DOHH2 (cell line): ENCODE measurements around the gene RNF11.

Experiments
- H3F3A ChIP-seq: fragments of 200-600 bp; sonication (generic), shearing (Covaris generic); 2 replicates; pipeline ENCODE4 v1.6.0; 2016; ENCODE audit warnings: antibody characterized with exemption, mild to moderate bottlenecking; ENCODE audit not compliant: control insufficient read depth, insufficient read depth
- H3K27ac ChIP-seq: fragments of 200-600 bp; sonication (generic); 2 replicates; pipeline ENCODE4 v1.5.1; 2014; ENCODE audit warnings: low read depth, mild to moderate bottlenecking, low read length, moderate library complexity
- H3K27me3 ChIP-seq: fragments of 200-600 bp; sonication (generic); 2 replicates; pipeline ENCODE4 v1.6.1; 2014; ENCODE audit warnings: mild to moderate bottlenecking, low read length, mixed read lengths; ENCODE audit not compliant: control insufficient read depth
- H3K36me3 ChIP-seq: fragments of 200-600 bp; sonication (generic); 2 replicates; pipeline ENCODE4 v1.6.1; 2014; ENCODE audit warnings: mild to moderate bottlenecking, low read length, moderate library complexity, mixed read lengths; ENCODE audit not compliant: control insufficient read depth
- H3K4me1 ChIP-seq: fragments of 200-600 bp; sonication (generic); 2 replicates; pipeline ENCODE4 v1.6.1; 2014; ENCODE audit warnings: mild to moderate bottlenecking, low read length, mixed read lengths; ENCODE audit not compliant: control insufficient read depth
- H3K4me2 ChIP-seq: fragments of 200-600 bp; sonication (generic); 2 replicates; pipeline ENCODE4 v1.6.0; 2014; ENCODE audit warnings: mild to moderate bottlenecking, low read length, moderate library complexity
- H3K4me3 ChIP-seq: fragments of 200-600 bp; sonication (generic); 2 replicates; pipeline ENCODE4 v1.5.1; 2014; ENCODE audit warnings: mild to moderate bottlenecking, low read length, mixed read lengths
- H3K79me2 ChIP-seq: fragments of 200-600 bp; sonication (generic); 2 replicates; pipeline ENCODE4 v1.6.1; 2014; ENCODE audit warnings: mild to moderate bottlenecking, low read length, mixed read lengths; ENCODE audit not compliant: control insufficient read depth
- H3K9me2 ChIP-seq: fragments of 200-600 bp; sonication (generic); replicated peaks from 2 replicates; pipeline ENCODE4 v1.6.1; 2014; ENCODE audit warnings: mild to moderate bottlenecking, low read length, mixed read lengths; ENCODE audit not compliant: control insufficient read depth
- H3K9me3 ChIP-seq: fragments of 200-600 bp; sonication (generic); 2 replicates; pipeline ENCODE4 v1.6.1; 2014; ENCODE audit warnings: antibody characterized with exemption, low read length, mixed read lengths; ENCODE audit not compliant: control insufficient read depth, insufficient read depth
- H4K20me1 ChIP-seq: fragments of 200-600 bp; sonication (generic); 2 replicates; pipeline ENCODE4 v1.6.0; 2014; ENCODE audit warnings: low read depth, mild to moderate bottlenecking, antibody characterized with exemption, low read length, moderate library complexity; ENCODE audit not compliant: control insufficient read depth, insufficient read depth
- EZH2phosphoT487 ChIP-seq: fragments of 200-600 bp; sonication (generic); IDR thresholded peaks from 2 replicates; pipeline ENCODE4 v1.6.1; 2017; ENCODE audit warnings: borderline replicate concordance, mild to moderate bottlenecking, antibody characterized with exemption, low read length, moderate library complexity, mixed read lengths
- TF ChIP-seq, protein P1 (sequence below): fragments of 200-600 bp; sonication (generic); IDR thresholded peaks from one replicate; pipeline ENCODE4 v1.5.1; 2014; ENCODE audit warnings: antibody characterized with exemption, mild to moderate bottlenecking, low read depth, low read length; ENCODE audit not compliant: poor library complexity, severe bottlenecking

The RNF11 gene

DNA sequence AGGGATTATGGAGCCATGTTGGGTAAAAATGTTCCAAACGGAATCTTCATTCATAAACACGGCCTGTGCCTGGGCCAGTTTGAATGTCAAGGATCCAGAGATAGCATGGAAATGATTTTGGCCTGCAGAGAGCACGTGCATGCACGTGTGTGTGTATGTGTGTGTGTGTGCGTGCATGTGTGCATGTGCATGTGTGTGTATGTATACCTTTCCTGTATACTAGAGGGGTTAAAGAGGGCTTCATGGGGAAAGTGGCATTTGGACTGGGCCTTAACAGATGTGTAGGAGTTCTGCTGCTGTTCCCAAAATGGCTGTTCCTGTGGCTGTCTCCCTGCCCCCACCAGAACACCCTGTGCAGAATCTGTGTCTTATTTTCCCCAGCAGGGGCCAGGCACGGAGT, 72.6 kb downstream of the RNF11 start:
- H3K9me2 ChIP-seq, result no peaks in the 10 kb centered on the region
- 0 out of 2 replicates have a peak, but pooled peaks cover 3% of the 10 kb centered on the region for H3K4me1 ChIP-seq
- H3K27me3 ChIP-seq, result no peaks in the 10 kb centered on the region
- no peaks in the 10 kb centered on the region for H3F3A ChIP-seq
- TF ChIP-seq, protein P1, sequence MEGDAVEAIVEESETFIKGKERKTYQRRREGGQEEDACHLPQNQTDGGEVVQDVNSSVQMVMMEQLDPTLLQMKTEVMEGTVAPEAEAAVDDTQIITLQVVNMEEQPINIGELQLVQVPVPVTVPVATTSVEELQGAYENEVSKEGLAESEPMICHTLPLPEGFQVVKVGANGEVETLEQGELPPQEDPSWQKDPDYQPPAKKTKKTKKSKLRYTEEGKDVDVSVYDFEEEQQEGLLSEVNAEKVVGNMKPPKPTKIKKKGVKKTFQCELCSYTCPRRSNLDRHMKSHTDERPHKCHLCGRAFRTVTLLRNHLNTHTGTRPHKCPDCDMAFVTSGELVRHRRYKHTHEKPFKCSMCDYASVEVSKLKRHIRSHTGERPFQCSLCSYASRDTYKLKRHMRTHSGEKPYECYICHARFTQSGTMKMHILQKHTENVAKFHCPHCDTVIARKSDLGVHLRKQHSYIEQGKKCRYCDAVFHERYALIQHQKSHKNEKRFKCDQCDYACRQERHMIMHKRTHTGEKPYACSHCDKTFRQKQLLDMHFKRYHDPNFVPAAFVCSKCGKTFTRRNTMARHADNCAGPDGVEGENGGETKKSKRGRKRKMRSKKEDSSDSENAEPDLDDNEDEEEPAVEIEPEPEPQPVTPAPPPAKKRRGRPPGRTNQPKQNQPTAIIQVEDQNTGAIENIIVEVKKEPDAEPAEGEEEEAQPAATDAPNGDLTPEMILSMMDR, result no peak
- no peak for TF ChIP-seq EZH2phosphoT487
- H3K4me3 ChIP-seq, result no peak overlapping the region
- H4K20me1 ChIP-seq, result no peaks in the 10 kb centered on the region
- H3K36me3 ChIP-seq, result no peaks in the 10 kb centered on the region
- H3K4me2 ChIP-seq, result no peak overlapping the region
- H3K27ac ChIP-seq, result no peak overlapping the region
- no peaks in the 10 kb centered on the region for H3K79me2 ChIP-seq
- H3K9me3 ChIP-seq, result no peaks in the 10 kb centered on the region

DNA sequence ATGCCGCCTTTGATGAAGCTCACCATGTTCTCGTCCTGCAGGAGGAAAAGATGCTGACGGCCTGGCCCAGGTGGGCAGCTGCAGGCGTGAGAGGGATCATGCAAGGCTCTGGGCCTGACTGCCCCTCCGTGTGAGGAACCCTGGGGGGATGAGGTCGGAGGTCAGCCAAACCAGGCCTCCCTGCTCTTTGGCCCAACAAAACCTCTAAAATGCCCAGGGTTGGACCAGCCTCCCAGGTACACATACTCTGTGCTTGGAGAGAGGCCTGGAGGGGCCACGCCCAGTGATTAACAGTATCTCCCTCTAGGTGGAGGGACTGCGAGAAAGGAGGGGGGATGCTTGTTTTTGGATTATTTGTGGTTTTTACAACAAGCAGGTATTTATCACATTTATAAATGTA, 73.2 kb downstream of the RNF11 start:
- H3K27ac ChIP-seq, result no peak overlapping the region
- no peaks in the 10 kb centered on the region for H3K9me2 ChIP-seq
- no peaks in the 10 kb centered on the region for H3K79me2 ChIP-seq
- H3K4me1 ChIP-seq, result 0 out of 2 replicates have a peak, but pooled peaks cover 3% of the 10 kb centered on the region
- TF ChIP-seq EZH2phosphoT487, result no peak
- TF ChIP-seq, protein P1, result no peak
- H4K20me1 ChIP-seq, result no peaks in the 10 kb centered on the region
- no peaks in the 10 kb centered on the region for H3K36me3 ChIP-seq
- H3K4me3 ChIP-seq, result no peak overlapping the region
- H3K9me3 ChIP-seq, result no peaks in the 10 kb centered on the region
- H3F3A ChIP-seq, result no peaks in the 10 kb centered on the region
- no peaks in the 10 kb centered on the region for H3K27me3 ChIP-seq
- no peak overlapping the region for H3K4me2 ChIP-seq

DNA sequence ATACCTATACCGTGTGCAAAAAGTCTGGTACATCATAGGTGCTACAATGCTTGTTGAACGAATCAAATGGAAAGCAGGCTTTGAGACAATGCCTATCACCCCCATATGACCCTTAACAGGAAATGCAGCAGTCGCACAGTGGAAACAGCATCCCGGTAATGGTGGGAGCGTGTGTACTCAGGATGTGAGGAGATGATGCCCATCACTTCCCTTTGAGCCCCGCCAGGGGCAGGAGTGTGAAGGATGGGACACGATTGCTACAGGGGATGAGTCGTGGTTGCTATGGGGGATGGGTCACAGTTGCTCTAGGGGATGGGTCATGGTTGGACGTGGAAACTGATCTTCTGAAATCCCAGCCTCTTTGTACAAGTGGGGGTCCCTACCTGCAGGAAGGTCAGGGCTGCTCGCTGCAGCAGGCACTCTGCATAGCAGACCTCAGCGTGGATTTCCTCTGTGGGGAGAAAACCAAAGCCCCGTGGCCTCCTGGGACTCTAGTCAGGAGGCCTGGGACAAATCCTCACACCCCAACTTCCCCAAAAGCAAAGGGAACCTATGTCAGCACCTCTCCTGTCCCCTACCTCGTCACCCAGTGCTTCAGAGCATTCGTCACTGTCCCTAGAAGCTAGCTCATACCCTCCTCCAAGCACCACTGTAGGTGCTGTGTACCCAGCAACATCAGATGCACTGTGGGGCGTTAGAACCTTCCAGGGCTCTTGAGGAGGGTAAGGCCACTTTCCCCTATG, 75.0 kb downstream of the RNF11 start:
- Histone ChIP-seq H3F3A (no peaks in the 10 kb centered on the region), H3K27ac (no peak overlapping the region), H3K4me3 (no peak overlapping the region), H3K4me2 (no peak overlapping the region), H3K79me2 (no peaks in the 10 kb centered on the region), H3K9me2 (no peaks in the 10 kb centered on the region), H3K36me3 (no peaks in the 10 kb centered on the region), H4K20me1 (no peaks in the 10 kb centered on the region), H3K27me3 (no peaks in the 10 kb centered on the region), H3K4me1 (0 out of 2 replicates have a peak, but pooled peaks cover 3% of the 10 kb centered on the region), H3K9me3 (no peaks in the 10 kb centered on the region)
- TF ChIP-seq, protein P1, result no peak
- no peak for TF ChIP-seq EZH2phosphoT487
